ENCODE measurements around the gene TRIM66. TPM values are rescaled to one million over a fixed set of nuclear protein-coding genes. Genes with fewer than 3 reads are reported as not detected.
A peak's percentile ranks its signal among the peaks of the same experiment; 100 is the strongest.

Gene TRIM66
- total and polyA plus RNA-seq, 9 of the 15 experiments (the other 6 are each of a cell fraction or from before 2014, with no cell fraction given): 1.1 to 7.3 (median 4.9) TPM

DNA sequence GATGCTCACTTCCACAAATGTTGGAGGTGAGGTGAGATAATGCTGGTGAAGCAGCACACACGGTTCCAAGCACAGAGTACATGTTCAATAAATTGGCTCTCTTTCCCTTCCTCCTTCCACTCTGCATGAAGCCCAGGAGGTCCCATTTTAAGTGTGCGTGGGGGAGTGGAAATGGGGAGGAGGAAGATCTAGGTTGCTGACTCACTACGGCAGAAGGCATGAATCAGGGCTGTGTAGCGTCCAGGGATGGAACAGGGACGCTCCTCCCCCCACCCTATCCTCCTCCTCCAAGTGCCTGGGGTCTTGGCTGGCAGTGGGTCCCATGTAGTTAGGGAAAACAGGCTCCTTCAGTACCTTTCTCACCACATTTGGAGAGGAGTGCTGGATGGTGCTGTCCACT, 44.2 kb downstream of the TRIM66 start:
- H3K79me2 ChIP-seq (ENCODE audit: control insufficient read depth, insufficient read depth, low read length): no peaks in the 10 kb centered on the region
- WGBS (ENCODE audit: insufficient coverage, low coverage, missing lambda C conversion rate): 20% methylated on average over 5 of the region's 5 CpGs
- in situ Hi-C loops (cut with MboI): no loop called here
- no peak for TF ChIP-seq ZKSCAN1 (IDR thresholded peaks at IDR 0.05; ENCODE audit: low read depth, low read length)
- TF ChIP-seq ARNT (IDR thresholded peaks at IDR 0.05): no peak
- no peak for TF ChIP-seq SMAD3 (CRISPR knock-in tag; conservative IDR thresholded peaks at IDR 0.05)
- TF ChIP-seq ZNF316 (IDR thresholded peaks at IDR 0.05): peak; percentile 63
- no peak for TF ChIP-seq ETV6 (IDR thresholded peaks at IDR 0.05; ENCODE audit: borderline replicate concordance in 1 of 2, low read depth in 2 of 2, low read length in 1 of 2)
- TF ChIP-seq ETV6 (CRISPR knock-in tag; IDR thresholded peaks at IDR 0.05; ENCODE audit: borderline replicate concordance): no peak
- TF ChIP-seq ZNF75A (CRISPR knock-in tag; IDR thresholded peaks at IDR 0.05): no peak
- TF ChIP-seq TBP (optimal IDR thresholded peaks at IDR 0.05; ENCODE audit: low read depth, low read length): no peak
- TF ChIP-seq NFE2 (IDR thresholded peaks at IDR 0.05; ENCODE audit: low read depth): peak; percentile 77
- TF ChIP-seq SMARCA4 (IDR thresholded peaks at IDR 0.05): 0 out of 2 replicates have a peak, but pooled peaks have one; percentile 18
- TF ChIP-seq ZNF217 (CRISPR knock-in tag; IDR thresholded peaks at IDR 0.05): no peak
- TF ChIP-seq JUN (IDR thresholded peaks at IDR 0.05; ENCODE audit: borderline replicate concordance, low read depth, low read length): 0 out of 2 replicates have a peak, but pooled peaks have one; percentile 9
- TF ChIP-seq JUN (CRISPR knock-in tag; IDR thresholded peaks at IDR 0.05; ENCODE audit: borderline replicate concordance): no peak
- TF ChIP-seq CREB1 (IDR thresholded peaks at IDR 0.05): no peak
- no peak for TF ChIP-seq CREB1 (CRISPR knock-in tag; IDR thresholded peaks at IDR 0.05)
- peak; percentile 89 for TF ChIP-seq ZNF263 (CRISPR knock-in tag; IDR thresholded peaks at IDR 0.05; ENCODE audit: borderline replicate concordance)
- TF ChIP-seq YY1 (IDR thresholded peaks at IDR 0.05; ENCODE audit: borderline replicate concordance in 1 of 3, control insufficient read depth in 1 of 3, extremely low read depth in 1 of 3, insufficient read depth in 3 of 3, insufficient read length in 1 of 3, insufficient replicate concordance in 2 of 3, low read depth in 1 of 3, low read length in 2 of 3): peak in 1 of 3 experiments; percentile 22
- TF ChIP-seq EGR1 (conservative IDR thresholded peaks at IDR 0.05): peak; percentile 23; the same call in 1 of the 2 replicates
- TF ChIP-seq FOXA3 (CRISPR knock-in tag; conservative IDR thresholded peaks at IDR 0.05 in 1 of 2, IDR thresholded peaks at IDR 0.05 in 1 of 2): no peak
- TF ChIP-seq, protein P1, sequence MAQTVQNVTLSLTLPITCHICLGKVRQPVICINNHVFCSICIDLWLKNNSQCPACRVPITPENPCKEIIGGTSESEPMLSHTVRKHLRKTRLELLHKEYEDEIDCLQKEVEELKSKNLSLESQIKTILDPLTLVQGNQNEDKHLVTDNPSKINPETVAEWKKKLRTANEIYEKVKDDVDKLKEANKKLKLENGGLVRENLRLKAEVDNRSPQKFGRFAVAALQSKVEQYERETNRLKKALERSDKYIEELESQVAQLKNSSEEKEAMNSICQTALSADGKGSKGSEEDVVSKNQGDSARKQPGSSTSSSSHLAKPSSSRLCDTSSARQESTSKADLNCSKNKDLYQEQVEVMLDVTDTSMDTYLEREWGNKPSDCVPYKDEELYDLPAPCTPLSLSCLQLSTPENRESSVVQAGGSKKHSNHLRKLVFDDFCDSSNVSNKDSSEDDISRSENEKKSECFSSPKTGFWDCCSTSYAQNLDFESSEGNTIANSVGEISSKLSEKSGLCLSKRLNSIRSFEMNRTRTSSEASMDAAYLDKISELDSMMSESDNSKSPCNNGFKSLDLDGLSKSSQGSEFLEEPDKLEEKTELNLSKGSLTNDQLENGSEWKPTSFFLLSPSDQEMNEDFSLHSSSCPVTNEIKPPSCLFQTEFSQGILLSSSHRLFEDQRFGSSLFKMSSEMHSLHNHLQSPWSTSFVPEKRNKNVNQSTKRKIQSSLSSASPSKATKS (CRISPR knock-in tag; IDR thresholded peaks at IDR 0.05): no peak

More for the DNA sequence above, 44.2 kb downstream of the TRIM66 start:
- FAIRE-seq (no peak), DNase-seq (ENCODE audit: extremely low read depth in 1 of 4, low spot score in 3 of 4) (peak; percentile 46 to 58 (median 50)), ATAC-seq (peak; percentile 79)
- Histone ChIP-seq H3K9me1 (ENCODE audit: control insufficient read depth, insufficient read depth, low read length) (no peaks in the 10 kb centered on the region), H3K27me3 (ENCODE audit: control insufficient read depth in 2 of 2, insufficient read depth in 2 of 2, low read length in 2 of 2) (no peaks in the 10 kb centered on the region), H4K20me1 (replicated peaks; ENCODE audit: control insufficient read depth, insufficient read depth, low read length) (0 out of 2 replicates have a peak, but pooled peaks cover 4% of the 10 kb centered on the region), H3K27ac (ENCODE audit: extremely low read depth, low read depth, low read length) (no peak overlapping the region), H2AFZ (ENCODE audit: low read depth, low read length) (no peak overlapping the region), H3K9me3 (replicated peaks; ENCODE audit: control insufficient read depth, insufficient read depth, low read depth, low read length) (no peaks in the 10 kb centered on the region), H3K4me2 (ENCODE audit: insufficient read depth, low read length) (no peak overlapping the region), H3K36me3 (ENCODE audit: control insufficient read depth, insufficient read depth, low read length) (peaks cover 17% of the 10 kb centered on the region), H3K4me3 (no peak overlapping the region), H3K4me1 (replicated peaks in 1 of 2; ENCODE audit: control insufficient read depth in 2 of 2, insufficient read depth in 2 of 2, low read length in 2 of 2) (peaks cover 2 to 5% of the 10 kb centered on the region in 2 experiments; a peak in 4 of 5 replicates), H3K9ac (ENCODE audit: insufficient read depth in 1 of 2, low read depth in 2 of 2, low read length in 2 of 2) (no peak overlapping the region)
- ChIA-PET POLR2A (no interaction called here), CTCF (ENCODE audit: low intra/inter-chr PET ratio) (no interaction called here)
- BruUV-seq (replicated peaks): no TSS peak
- intact Hi-C loops (cut with micrococcal nuclease): no loop called here

Measured in K562 (cell line).